Spleen (tissue), 11 donors: ENCODE measurements around the gene EEF1AKMT3. TPM values are rescaled to one million over a fixed set of nuclear protein-coding genes. Genes with fewer than 3 reads are reported as not detected.

Experiments used
- DNase-seq: peaks from one replicate; pipeline ENCODE4 v3.0.0-alpha.2; 2020
- H3K27ac ChIP-seq, 8 donors: fragments of 200-600 bp; sonication (generic) in 7 of 8; 1 replicate in 4 of 8; 2 replicates in 4 of 8; pipeline versions ENCODE4 v1.5.0 to v1.8.0; 2016 to 2021; ENCODE audit warnings: inconsistent platforms in 4 of 8, mild to moderate bottlenecking in 4 of 8, moderate library complexity in 1 of 8
- H3K27me3 ChIP-seq, 7 donors: fragments of 200-600 bp; sonication (generic) in 6 of 7; replicated peaks in 1 of 7; 1 replicate in 4 of 7; 2 replicates in 3 of 7; pipeline versions ENCODE4 v1.5.0 to v1.8.0; 2016 to 2021; ENCODE audit warnings: inconsistent platforms in 3 of 7, mild to moderate bottlenecking in 1 of 7
- H3K36me3 ChIP-seq, 6 donors: fragments of 200-600 bp; sonication (generic) in 5 of 6; 1 replicate in 4 of 6; 2 replicates in 2 of 6; pipeline versions ENCODE4 v1.5.0 to v1.8.0; 2016 to 2021; ENCODE audit warnings: inconsistent platforms in 2 of 6
- H3K4me1 ChIP-seq, 6 donors: fragments of 200-600 bp; sonication (generic) in 5 of 6; 1 replicate in 3 of 6; 2 replicates in 3 of 6; pipeline versions ENCODE4 v1.5.0 to v1.8.0; 2016 to 2021; ENCODE audit warnings: inconsistent platforms in 3 of 6
- H3K4me3 ChIP-seq, 8 donors: fragments of 200-600 bp; sonication (generic) in 7 of 8; 1 replicate in 4 of 8; 2 replicates in 4 of 8; pipeline versions ENCODE4 v1.5.0 to v1.8.0; 2016 to 2021; ENCODE audit warnings: inconsistent platforms in 4 of 8, mild to moderate bottlenecking in 4 of 8, moderate library complexity in 2 of 8
- H3K9me3 ChIP-seq, 8 donors: fragments of 200-600 bp; sonication (generic) in 7 of 8; 1 replicate in 4 of 8; 2 replicates in 4 of 8; pipeline versions ENCODE4 v1.5.0 to v1.8.0; 2016 to 2021; ENCODE audit warnings: inconsistent platforms in 4 of 8
- CTCF ChIP-seq, 11 experiments: fragments of 200-600 bp in 7 of 11; fragments of 450-650 bp in 4 of 11; sonication (generic) in 4 of 11; IDR thresholded peaks in 8 of 11; conservative IDR thresholded peaks in 3 of 11; 1 replicate in 7 of 11; 2 replicates in 4 of 11; pipeline versions ENCODE4 v1.4.0 to v1.8.0; 2016 to 2021; ENCODE audit warnings: antibody characterized with exemption in 11 of 11, inconsistent platforms in 4 of 11, mild to moderate bottlenecking in 1 of 11
- POLR2A ChIP-seq, 3 donors: fragments of 450-650 bp; IDR thresholded peaks; one replicate each; pipeline ENCODE4 v1.5.1; 2017; ENCODE audit warnings: antibody characterized with exemption in 3 of 3, mild to moderate bottlenecking in 1 of 3
- POLR2AphosphoS5 ChIP-seq, 3 donors: sonication (generic); formaldehyde crosslinking; IDR thresholded peaks; one replicate each; pipeline ENCODE4 v1.5.1; 2017; ENCODE audit warnings: antibody characterized with exemption in 3 of 3
- WGBS, 5 donors: extraction: QIAGEN DNeasy Blood & Tissue Kit in 3 of 5; methylation state at CpG; one replicate each; pipeline versions ENCODE4 v1.1.5 to v1.1.7; 2013 to 2018; 5-methylcytosine and 5-hydroxymethylcytosine counted together
- intact Hi-C: fragments of 100-400 bp; cut with DNase I; formaldehyde crosslinking; loops from one replicate; pipeline ENCODE4 v1.15.0; 2023; ENCODE audit warnings: low total_unique reads
- polyA plus RNA-seq, 3 donors: library from polyadenylated mRNA; stranded (reverse); fragments of 200-250 nt; gene quantifications; one replicate each; pipeline ENCODE4 v1.2.1, GENCODE V29; 2013
- total RNA-seq, 7 donors: library from RNA; depleted of rRNA in 3 of 7; stranded (reverse); fragments of >200 nt in 3 of 7; fragmentation: NEBNext Ultra II Directional in 4 of 7; extraction: Animal tissue kit (Norgen Biotek cat#: 25700) in 4 of 7; gene quantifications; one replicate each; pipeline versions ENCODE4 v1.1.0 to v1.2.1, GENCODE V29; 2016 to 2021
- donor health status: healthy with polysubstance abuse.
- donor health status: DM: no; HTN: no; CAD: no; lungs with moderate emphysema.
- donor health status: DM: no; HTN: no; CAD: no.
- donor health status: Bipolar disorder and iron deficiency.
- donor health status: healthy.
- donor health status: DM: no; HTN: no; CAD: no.
- donor health status: DM: yes; HTN: yes; CAD: no.

Gene EEF1AKMT3
- total and polyA plus RNA-seq, 10 donors, result 1.2 to 9.5 (median 4.4) TPM

GRCh38 chr12:57756406-57757341 lies 15.7 kb upstream of the EEF1AKMT3 start:
- H3K27ac ChIP-seq, result peak overlapping the region in 6 of 8 donors; percentile 78 to 95 (median 86)
- H3K9me3 ChIP-seq, result no peaks in the 10 kb centered on the region
- TF ChIP-seq CTCF (IDR thresholded peaks at IDR 0.05 in 8 of 11, conservative IDR thresholded peaks at IDR 0.05 in 3 of 11), result peak in 10 of 11 experiments; percentile 51 to 86 (median 74)
- TF ChIP-seq POLR2A (IDR thresholded peaks at IDR 0.05), result no peak
- TF ChIP-seq POLR2AphosphoS5 (IDR thresholded peaks at IDR 0.05), result peak; percentile 44 to 60 (median 51)
- DNase-seq, result peak; percentile 92
- H3K4me3 ChIP-seq, result peak overlapping the region in 7 of 8 donors; percentile 58 to 95 (median 72)
- intact Hi-C loops, result no loop called here
- H3K4me1 ChIP-seq, result peaks cover 16 to 65% (median 42%) of the 10 kb centered on the region in 6 donors
- peaks cover 0 to 10% (median 0%) of the 10 kb centered on the region in 7 donors for H3K27me3 ChIP-seq
- 30 to 38% (median 33%) methylated on average over 22 of the region's 22 CpGs for WGBS, 5 donors
- H3K36me3 ChIP-seq, result peaks cover 0 to 23% (median 19%) of the 10 kb centered on the region in 6 donors

GRCh38 chr12:57757771-57758170 lies 14.6 kb upstream of the EEF1AKMT3 start:
- Histone ChIP-seq H3K9me3 (no peaks in the 10 kb centered on the region), H3K4me3 (no peak overlapping the region), H3K27me3 (peaks cover 0 to 10% (median 0%) of the 10 kb centered on the region in 7 donors), H3K4me1 (peaks cover 14 to 57% (median 36%) of the 10 kb centered on the region in 6 donors), H3K27ac (no peak overlapping the region), H3K36me3 (peaks cover 0 to 23% (median 19%) of the 10 kb centered on the region in 6 donors)
- intact Hi-C loops, result no loop called here
- no peak for DNase-seq
- 87 to 95% (median 92%) methylated on average over 4 of the region's 4 CpGs for WGBS, 5 donors
- TF ChIP-seq POLR2A (IDR thresholded peaks at IDR 0.05), result no peak
- TF ChIP-seq POLR2AphosphoS5 (IDR thresholded peaks at IDR 0.05), result no peak
- no peak for TF ChIP-seq CTCF (IDR thresholded peaks at IDR 0.05 in 8 of 11, conservative IDR thresholded peaks at IDR 0.05 in 3 of 11)

- no peak for DNase-seq
- peaks cover 11 to 47% (median 27%) of the 10 kb centered on the region in 6 donors for H3K4me1 ChIP-seq
- H3K27ac ChIP-seq, result no peak overlapping the region
- intact Hi-C loops, result no loop called here
- H3K36me3 ChIP-seq, result peaks cover 0 to 23% (median 19%) of the 10 kb centered on the region in 6 donors
- 89 to 97% (median 94%) methylated on average over 15 to 25 of the region's 25 CpGs for WGBS, 5 donors
- no peak overlapping the region for H3K4me3 ChIP-seq
- H3K27me3 ChIP-seq, result peaks cover 0 to 17% (median 0%) of the 10 kb centered on the region in 7 donors
- no peaks in the 10 kb centered on the region for H3K9me3 ChIP-seq
- TF ChIP-seq CTCF (IDR thresholded peaks at IDR 0.05 in 8 of 11, conservative IDR thresholded peaks at IDR 0.05 in 3 of 11) (no peak), POLR2AphosphoS5 (IDR thresholded peaks at IDR 0.05) (peak in 1 of 3 donors; percentile 21), POLR2A (IDR thresholded peaks at IDR 0.05) (no peak)
These were observed 13.7 kb upstream of the EEF1AKMT3 start for GRCh38 chr12:57758552-57759359.
